ENCODE results near the gene OGFOD2.

OGFOD2 gene

GRCh38 chr12:122939125-122939524 is 35.9 kb upstream of the OGFOD2 start:
- TF ChIP-seq REST (IDR thresholded peaks at IDR 0.05; ENCODE audit: insufficient read depth in 1 of 2, low read depth in 2 of 2, low read length in 2 of 2), result no peak
- no peak for TF ChIP-seq POLR2AphosphoS5 (IDR thresholded peaks at IDR 0.05; ENCODE audit: low read depth, low read length)
- no peak for TF ChIP-seq TAF1 (IDR thresholded peaks at IDR 0.05; ENCODE audit: borderline replicate concordance, insufficient read depth, low read length)
- TF ChIP-seq FOXP2 (optimal IDR thresholded peaks at IDR 0.05; ENCODE audit: borderline replicate concordance, extremely low read depth, extremely low read length, insufficient read depth), result no peak
- TF ChIP-seq SIN3A (IDR thresholded peaks at IDR 0.05; ENCODE audit: borderline replicate concordance, insufficient read depth, low read length), result no peak

DNA sequence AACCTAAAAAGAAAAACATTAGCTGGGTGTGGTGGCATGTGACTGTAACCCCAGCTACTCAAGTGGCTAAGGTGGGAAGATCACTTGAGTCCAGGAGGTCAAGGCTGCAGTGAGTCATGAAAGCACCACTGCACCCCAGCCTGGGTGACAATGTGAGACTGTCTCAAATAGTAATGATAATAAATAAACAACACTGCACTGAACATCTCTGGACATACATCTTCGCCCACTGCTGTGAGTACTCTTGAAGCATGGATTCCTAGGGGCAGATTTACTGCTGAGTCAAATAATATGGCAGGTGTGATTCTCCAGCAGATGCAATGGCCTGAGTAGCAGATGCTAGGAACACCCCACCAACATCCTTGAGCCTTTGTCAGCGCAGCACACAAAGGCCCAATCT is 32.4 kb upstream of the OGFOD2 start:
- no peak for TF ChIP-seq REST (IDR thresholded peaks at IDR 0.05; ENCODE audit: insufficient read depth in 1 of 2, low read depth in 2 of 2, low read length in 2 of 2)
- no peak for TF ChIP-seq SIN3A (IDR thresholded peaks at IDR 0.05; ENCODE audit: borderline replicate concordance, insufficient read depth, low read length)
- no peak for TF ChIP-seq TAF1 (IDR thresholded peaks at IDR 0.05; ENCODE audit: borderline replicate concordance, insufficient read depth, low read length)
- no peak for TF ChIP-seq POLR2AphosphoS5 (IDR thresholded peaks at IDR 0.05; ENCODE audit: low read depth, low read length)
- TF ChIP-seq FOXP2 (optimal IDR thresholded peaks at IDR 0.05; ENCODE audit: borderline replicate concordance, extremely low read depth, extremely low read length, insufficient read depth), result no peak

DNA sequence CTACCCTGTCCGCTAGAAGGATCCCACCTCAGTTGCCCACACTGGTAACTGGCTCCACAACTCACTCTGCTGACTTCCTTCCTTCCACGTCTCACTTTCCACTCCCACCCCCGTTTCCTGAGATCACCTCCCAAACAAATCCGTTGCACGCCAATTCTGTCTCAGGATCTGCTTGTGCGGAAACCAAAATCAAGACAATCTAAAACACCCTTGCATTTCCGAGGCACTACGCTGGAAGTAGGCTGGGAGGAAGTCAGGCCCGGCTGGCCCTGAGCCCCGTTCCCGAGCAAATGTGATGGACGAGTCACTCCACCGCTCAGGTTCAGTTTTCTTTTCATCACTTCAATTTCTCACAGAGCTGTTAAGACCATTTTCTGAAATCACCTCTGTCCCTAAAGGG is 31.8 kb upstream of the OGFOD2 start:
- TF ChIP-seq SIN3A (IDR thresholded peaks at IDR 0.05; ENCODE audit: borderline replicate concordance, insufficient read depth, low read length) (0 out of 2 replicates have a peak, but pooled peaks have one; percentile 18), TAF1 (IDR thresholded peaks at IDR 0.05; ENCODE audit: borderline replicate concordance, insufficient read depth, low read length) (0 out of 2 replicates have a peak, but pooled peaks have one; percentile 20), FOXP2 (optimal IDR thresholded peaks at IDR 0.05; ENCODE audit: borderline replicate concordance, extremely low read depth, extremely low read length, insufficient read depth) (no peak), REST (IDR thresholded peaks at IDR 0.05; ENCODE audit: insufficient read depth in 1 of 2, low read depth in 2 of 2, low read length in 2 of 2) (peak in 1 of 2 experiments; percentile 34; a peak in 1 of 4 replicates), POLR2AphosphoS5 (IDR thresholded peaks at IDR 0.05; ENCODE audit: low read depth, low read length) (0 out of 2 replicates have a peak, but pooled peaks have one; percentile 25)

GRCh38 chr12:122944605-122945592 is 30.1 kb upstream of the OGFOD2 start:
- TF ChIP-seq REST (IDR thresholded peaks at IDR 0.05; ENCODE audit: insufficient read depth in 1 of 2, low read depth in 2 of 2, low read length in 2 of 2) (no peak), POLR2AphosphoS5 (IDR thresholded peaks at IDR 0.05; ENCODE audit: low read depth, low read length) (no peak), FOXP2 (optimal IDR thresholded peaks at IDR 0.05; ENCODE audit: borderline replicate concordance, extremely low read depth, extremely low read length, insufficient read depth) (no peak), TAF1 (IDR thresholded peaks at IDR 0.05; ENCODE audit: borderline replicate concordance, insufficient read depth, low read length) (no peak), SIN3A (IDR thresholded peaks at IDR 0.05; ENCODE audit: borderline replicate concordance, insufficient read depth, low read length) (no peak)

All from PFSK-1 (cell line).